Measurements from ENCODE around the gene PANK3.
"Not testable (repeated sequence)": the region's sequence is repeated elsewhere in the genome, so short reads cannot be mapped to it uniquely, and the experiment has no call there.

- TF ChIP-seq CTCF (IDR thresholded peaks at IDR 0.05; ENCODE audit: low read length); EZH2phosphoT487 (IDR thresholded peaks at IDR 0.05; ENCODE audit: low read length); EZH2 (optimal IDR thresholded peaks at IDR 0.05; ENCODE audit: low read depth, low read length): not testable (repeated sequence)
Measured at GRCh38 chr5:168534351-168534750, 44.8 kb downstream of the PANK3 start.

All from MM.1S (cell line).